GM21423 (cell line): ENCODE results near the gene CD2AP.
"Not testable (repeated sequence)": the region's sequence is repeated elsewhere in the genome, so short reads cannot be mapped to it uniquely, and the experiment has no call there.

Source experiments
- ATAC-seq: cut with Tn5 transposase; IDR thresholded peaks from one replicate; pipeline ENCODE4 v1.9.1; 2021; ENCODE audit warnings: mild to moderate bottlenecking, moderate library complexity; ENCODE audit not compliant: unreplicated experiment

Gene CD2AP, protein sequence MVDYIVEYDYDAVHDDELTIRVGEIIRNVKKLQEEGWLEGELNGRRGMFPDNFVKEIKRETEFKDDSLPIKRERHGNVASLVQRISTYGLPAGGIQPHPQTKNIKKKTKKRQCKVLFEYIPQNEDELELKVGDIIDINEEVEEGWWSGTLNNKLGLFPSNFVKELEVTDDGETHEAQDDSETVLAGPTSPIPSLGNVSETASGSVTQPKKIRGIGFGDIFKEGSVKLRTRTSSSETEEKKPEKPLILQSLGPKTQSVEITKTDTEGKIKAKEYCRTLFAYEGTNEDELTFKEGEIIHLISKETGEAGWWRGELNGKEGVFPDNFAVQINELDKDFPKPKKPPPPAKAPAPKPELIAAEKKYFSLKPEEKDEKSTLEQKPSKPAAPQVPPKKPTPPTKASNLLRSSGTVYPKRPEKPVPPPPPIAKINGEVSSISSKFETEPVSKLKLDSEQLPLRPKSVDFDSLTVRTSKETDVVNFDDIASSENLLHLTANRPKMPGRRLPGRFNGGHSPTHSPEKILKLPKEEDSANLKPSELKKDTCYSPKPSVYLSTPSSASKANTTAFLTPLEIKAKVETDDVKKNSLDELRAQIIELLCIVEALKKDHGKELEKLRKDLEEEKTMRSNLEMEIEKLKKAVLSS

GRCh38 chr6:47477497-47478232 lies at the start of gene CD2AP:
Gene CD2AP (plus strand): TSS chr6:47477789. CDS start chr6:47478245, 456 bp downstream.
- peak; percentile 86 for ATAC-seq

- ATAC-seq = no peak
Observed at GRCh38 chr6:47428288-47428687, 49.3 kb upstream of the CD2AP start.

GRCh38 chr6:47428746-47429664 lies 48.6 kb upstream of the CD2AP start:
- no peak for ATAC-seq

DNA sequence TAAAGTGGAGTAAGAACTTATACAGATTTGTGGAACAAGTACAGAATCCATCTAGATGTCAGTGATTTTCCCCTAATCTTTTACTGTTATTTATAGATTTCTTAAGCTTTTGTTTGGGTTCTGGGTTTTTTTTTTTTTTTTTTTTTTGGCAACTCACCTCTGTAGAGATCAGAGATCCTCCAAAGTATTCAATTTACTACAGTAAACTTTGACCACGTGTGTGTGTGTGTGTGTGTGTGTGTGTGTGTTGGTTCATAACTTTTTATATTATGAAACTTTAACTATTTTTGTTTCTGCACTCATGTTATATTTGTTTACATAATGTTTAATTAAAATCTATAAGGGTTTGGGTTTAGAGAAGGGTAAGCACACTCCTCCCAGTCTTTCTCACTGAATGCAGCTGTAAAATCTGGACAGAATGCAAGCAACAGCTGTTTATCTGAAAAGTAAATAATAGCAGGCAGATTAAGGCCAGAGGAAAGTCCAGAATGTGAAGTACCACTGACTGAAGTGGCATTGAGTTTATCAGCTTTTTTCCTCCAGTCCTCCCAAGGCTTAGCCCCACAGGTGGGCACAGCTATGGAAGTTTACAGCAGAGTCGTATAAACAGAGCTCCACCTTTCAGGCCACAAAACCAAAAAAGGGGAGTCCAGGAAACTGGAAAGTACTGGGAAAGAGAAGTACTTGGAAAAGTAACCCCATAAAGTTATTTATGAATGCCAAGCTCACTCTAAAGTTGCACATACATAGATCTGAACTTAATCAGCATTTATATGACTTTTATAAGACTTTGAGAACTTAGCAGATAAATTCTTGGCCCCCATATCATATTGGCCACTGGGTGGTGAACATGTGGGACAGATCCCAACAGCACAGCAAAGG lies 43.0 kb upstream of the CD2AP start:
- ATAC-seq = no peak

- no peak for ATAC-seq
Observed at GRCh38 chr6:47435254-47435612, 42.4 kb upstream of the CD2AP start.

GRCh38 chr6:47437592-47437991 lies 40.0 kb upstream of the CD2AP start:
- ATAC-seq = peak; percentile 64

GRCh38 chr6:47438481-47439347 lies 38.9 kb upstream of the CD2AP start:
- peak; percentile 75 for ATAC-seq

DNA sequence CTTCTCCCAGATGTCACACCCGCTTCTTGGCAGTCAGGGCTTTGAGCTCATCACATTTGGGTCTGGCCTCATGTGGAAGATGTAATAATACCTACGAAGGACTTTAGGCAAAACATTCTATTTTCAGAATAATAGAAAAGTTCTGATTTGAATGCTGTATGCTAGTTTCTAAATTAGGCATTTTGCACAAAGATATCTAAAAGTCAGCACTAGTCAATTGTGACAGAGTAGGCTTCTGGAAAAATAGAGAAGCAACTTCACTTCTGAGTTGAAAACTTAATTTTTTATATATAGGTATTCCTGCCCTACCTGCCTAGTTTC lies 38.3 kb upstream of the CD2AP start:
- no peak for ATAC-seq

- ATAC-seq = peak; percentile 69
Observed at GRCh38 chr6:47440719-47441118, 36.9 kb upstream of the CD2AP start.

GRCh38 chr6:47444964-47445363 lies 32.6 kb upstream of the CD2AP start:
- ATAC-seq = not testable (repeated sequence)

- ATAC-seq = no peak
Observed at GRCh38 chr6:47446669-47447330, 30.8 kb upstream of the CD2AP start.

GRCh38 chr6:47447722-47448121 lies 29.9 kb upstream of the CD2AP start:
- no peak for ATAC-seq

DNA sequence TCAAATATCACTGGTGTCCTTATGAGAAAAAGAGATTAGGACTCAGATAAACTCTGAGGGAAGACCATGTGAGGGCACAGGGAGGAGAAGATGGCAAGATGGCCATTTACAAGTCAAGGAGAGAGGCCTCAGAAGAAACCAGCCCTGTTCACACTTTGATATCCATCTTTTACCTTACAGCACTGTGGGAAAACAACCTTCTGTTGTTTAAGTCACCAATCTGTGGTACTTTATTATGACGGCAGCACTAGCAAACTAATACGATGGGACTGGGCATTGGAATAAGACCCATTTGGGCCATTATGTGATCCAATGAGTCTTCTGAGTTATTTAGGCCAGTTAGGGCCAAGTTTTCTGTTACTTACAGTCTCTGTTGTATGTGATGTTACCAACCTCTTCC lies 26.4 kb upstream of the CD2AP start:
- no peak for ATAC-seq

GRCh38 chr6:47452899-47453298 lies 24.7 kb upstream of the CD2AP start:
- no peak for ATAC-seq

DNA sequence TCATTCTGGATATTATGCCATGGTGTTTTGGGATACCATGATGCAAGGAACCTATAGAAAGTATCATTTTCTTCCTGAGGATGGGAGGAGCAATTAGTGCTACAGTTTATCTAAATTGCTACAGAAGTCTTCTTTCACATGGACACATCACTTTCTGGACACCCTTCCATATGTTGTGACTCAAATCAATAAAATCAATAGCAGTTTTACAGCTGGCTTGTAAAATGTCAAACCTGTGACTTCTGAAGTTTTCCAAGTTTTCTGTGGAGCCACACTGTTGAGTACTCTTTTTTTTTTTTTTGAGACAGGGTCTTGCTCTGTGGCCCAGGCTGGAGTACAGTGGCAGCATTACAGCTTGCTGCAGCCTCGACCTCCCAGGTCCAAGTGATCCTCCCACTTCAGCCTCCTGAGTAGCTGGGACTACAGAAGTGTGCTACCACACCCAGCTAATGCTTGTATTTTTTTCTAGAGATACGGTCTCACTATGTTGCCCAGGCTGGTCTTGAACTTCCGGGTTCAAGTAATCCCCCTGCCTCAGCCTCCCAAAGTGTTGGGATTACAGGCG lies 24.1 kb upstream of the CD2AP start:
- ATAC-seq = no peak

DNA sequence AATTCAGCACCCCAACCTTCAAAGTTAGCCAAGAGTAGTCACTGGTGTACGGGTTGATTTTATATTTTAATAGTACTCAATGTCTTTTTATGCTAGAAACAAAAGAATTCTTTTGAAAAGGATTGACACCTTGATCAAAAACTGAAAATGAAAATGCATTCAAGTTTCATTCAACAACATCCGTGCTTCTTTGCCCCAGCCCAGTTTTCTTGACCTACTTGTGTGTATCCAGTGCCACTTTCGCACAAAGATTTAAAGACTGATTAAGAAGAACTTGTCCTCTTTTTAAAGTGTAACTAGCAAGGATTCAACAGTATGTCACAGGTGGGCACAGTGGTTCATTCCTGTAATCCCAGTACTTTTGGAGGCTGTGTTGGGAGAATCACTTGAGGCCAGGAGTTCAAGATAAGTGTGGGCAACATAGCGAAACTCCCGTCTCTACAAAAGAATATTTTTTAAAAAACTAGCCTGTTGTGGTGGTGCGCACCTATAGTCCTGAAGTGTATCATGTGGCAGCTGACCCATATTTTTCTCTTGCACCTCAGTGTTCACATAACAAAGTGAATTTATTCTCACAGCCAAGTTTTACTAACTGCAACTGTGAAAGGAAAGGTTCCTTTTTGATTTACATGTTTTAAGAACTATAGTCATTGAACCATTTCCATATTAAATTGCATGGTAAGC lies 22.7 kb upstream of the CD2AP start:
- ATAC-seq = no peak

DNA sequence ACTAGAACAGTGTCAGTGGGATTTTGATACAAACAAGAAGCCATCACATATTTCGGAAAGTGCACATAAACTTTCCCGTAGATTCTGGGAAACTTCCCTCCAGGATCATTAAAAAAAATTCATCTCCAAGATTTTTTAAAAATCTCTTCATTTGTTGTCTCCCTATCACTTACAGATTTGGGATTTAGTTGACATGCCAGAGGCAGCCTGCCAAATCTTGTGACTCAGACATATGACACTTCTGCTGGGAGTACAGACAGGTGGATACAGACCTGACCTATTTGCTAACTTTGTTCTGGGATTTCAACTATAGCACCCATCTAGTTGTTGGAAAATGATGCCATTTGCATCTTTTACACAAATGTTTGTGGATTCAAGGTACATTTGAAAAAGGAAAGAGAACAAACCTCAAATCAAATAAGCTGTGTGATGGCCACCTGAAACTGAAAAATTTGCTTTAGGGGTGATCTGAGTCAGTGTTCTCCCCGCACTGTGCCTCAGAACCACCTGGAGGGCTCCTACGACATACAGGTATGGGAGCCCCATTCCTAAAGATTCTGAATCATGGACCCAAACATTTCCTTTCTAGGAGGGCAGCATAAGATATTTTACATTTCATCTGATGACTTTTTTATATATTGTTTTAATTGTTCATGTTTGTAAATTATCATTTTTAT lies 21.9 kb upstream of the CD2AP start:
- peak; percentile 67 for ATAC-seq
